NCI-H2196 treated with DMSO at 0.1 percent for 48 hours (cell line): ENCODE measurements around the gene AUH.

Source experiments
- DNase-seq: peaks from one replicate; lab custom pipeline; 2025; ENCODE audit not compliant: unreplicated experiment; lab: John Stamatoyannopoulos, UW

The AUH gene

DNA sequence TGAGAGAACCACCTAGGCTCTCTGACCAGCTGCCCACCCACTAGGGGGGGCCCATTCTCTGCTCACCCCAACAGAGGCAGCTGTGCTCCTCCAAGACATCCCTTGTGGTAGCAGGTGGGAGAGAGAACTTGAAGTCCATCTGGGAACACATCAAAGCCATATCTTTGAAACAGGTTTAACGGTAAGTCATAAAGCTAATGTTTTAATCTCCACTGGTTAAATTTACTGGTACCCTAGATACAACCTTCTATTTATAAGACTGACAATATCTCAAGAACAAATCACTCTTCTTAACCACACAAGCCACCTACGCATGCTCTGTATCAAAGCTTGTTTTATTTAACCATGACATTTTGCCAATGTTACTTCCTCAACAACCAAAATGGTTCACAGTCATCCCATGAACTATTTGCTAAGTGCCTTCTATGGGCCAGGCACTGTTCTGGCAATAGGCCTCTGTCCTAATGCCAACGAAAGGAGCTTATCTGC lies 20.4 kb downstream of the AUH start:
- no peak for DNase-seq

DNA sequence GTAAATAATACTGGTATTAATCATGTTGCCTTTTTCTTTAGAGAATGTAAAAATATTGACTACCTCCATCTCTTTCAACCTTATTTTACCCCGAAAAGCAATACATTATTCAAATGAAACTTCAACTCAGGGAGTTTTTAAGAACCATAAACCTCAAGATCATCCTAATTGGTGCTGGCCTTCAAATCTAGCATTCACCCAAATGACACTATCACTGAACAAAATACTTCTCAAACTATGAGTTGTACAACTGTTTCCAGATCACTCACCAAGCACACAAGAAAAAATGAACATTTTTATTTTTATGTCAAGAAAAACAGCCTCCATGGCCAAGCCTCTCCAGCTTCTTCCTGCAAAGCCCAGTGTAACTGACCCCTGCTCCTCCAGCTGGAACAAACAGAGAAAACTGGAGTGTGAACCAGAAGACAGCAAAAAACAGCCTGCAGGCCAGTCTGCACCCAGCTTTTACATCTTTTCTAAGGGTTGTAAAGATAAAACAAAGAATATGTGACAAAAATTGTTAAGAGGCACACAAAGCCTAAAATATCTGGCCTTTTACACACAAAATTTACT lies 21.2 kb downstream of the AUH start:
- DNase-seq: no peak

DNA sequence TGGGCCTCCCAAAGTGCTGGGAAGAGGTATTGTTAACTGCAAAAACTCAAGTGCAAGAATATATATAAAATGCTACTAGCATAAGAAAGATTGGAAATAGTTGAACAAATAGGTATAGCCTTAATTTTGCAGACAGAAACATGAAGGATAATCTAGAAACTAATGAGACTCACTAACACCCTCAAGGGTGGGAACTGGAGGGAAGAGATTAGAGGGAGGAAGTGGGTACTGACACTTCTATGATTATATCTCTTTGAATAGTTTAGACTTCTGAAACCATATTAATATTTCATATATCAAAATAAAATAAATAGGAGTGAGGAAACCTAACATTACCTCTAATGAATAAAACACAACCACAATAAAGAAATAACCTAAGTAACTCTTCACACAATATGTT lies 23.0 kb downstream of the AUH start:
- DNase-seq: no peak

DNA sequence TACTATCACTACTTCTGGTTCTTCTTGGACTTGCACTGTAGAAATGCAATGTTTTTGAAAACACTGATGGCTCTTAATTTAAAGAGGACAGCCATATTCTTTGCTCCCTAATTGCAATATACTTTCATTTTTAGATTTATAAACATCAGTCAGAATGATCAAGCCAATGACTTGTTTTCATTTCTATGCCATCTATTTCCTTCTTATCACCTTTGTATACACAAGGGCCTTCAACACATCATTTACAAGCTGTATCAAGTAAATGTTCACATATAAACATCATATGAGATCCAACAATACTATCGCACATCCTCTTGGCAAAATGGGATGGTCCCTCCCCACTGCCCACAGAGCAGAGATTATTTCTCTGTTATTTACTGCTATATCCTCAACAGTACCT lies 24.9 kb downstream of the AUH start:
- no peak for DNase-seq

DNA sequence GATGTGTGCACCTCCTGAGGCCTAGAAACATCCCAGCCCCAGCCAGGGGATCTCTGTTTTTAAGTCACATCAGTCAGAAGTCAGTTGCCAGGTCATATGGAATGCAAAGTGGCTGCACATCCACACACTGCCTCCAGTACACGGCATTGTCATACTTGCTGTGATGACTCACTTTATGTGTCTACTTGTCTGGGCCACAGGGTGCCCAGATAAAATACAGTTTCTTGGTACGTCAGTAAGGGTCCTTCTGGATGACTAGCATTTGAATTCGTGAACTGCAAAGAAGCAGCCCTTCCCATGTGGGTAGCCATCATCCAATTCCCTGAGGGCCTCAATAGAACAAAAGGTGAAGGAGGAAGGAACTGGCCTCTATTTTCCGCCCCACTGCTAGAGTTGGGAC lies 27.7 kb downstream of the AUH start:
- no peak for DNase-seq

DNA sequence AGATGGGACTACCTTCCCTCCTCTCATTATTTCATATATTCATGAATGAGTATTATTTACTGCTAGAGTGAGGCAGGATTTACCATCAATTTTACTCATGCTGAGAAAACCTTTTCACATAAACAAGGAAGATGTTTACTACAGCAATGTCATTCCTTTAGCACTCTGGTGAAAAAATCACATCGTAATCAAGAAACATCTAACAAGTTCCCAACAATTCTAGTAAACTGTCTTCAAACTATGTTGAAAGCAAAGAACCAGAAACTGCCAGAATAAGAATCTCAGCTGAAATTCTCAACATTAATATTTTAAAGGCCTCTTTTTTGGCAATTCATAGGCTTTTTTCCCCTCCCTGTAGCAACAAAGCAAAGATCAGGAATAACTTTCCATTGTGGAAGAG lies 28.2 kb downstream of the AUH start:
- no peak for DNase-seq

DNA sequence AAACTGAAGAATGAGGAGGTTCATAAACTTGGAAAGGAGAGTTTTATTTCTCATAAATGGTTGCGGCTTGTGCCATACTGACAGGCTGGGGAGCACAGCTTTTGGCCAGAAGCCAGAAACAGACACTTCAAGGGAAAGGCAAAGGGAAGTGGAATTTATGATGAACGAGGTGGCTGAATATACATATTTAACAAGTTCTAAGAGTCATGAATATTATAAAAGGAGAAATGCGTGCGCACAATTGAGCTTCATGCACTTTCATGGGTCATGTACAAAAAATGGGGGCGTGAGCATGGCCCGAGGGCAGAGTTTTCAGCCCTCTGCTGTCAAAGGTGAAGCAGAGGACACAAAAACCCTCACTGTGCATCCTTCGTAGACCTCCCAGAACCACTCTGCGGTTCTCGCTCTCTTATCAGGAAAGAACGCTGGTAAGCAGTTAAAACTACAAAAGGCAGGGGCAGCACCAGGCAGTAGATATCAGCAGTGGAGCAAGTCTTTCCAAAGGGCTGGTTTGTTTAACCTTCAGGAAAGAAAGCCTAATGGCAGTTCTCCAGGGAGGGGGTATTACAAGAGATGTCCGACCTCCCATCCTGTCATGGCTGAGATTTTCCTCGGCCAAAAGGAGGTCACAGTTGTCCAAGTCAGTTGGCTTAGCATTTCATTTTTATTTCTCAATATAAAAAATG lies 29.0 kb downstream of the AUH start:
- no peak for DNase-seq

DNA sequence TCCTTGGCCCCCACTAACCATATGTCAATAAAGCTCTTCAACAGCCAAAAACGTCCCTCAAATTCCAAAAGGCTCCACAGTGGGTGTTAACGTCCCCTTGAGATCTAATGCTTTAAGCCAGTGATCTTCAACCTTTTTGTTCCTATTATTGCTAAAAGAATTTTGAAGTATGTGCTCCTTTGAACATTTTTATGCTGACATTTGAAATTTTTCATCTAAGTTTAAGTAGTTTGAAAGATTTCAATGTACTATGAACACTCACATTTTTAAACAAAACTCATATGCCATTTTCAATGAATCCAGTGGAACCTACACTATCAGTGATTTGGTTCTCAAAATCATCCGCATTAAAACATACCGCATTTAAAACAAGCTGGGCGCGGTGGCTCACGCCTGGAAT lies 29.9 kb downstream of the AUH start:
- DNase-seq: no peak

DNA sequence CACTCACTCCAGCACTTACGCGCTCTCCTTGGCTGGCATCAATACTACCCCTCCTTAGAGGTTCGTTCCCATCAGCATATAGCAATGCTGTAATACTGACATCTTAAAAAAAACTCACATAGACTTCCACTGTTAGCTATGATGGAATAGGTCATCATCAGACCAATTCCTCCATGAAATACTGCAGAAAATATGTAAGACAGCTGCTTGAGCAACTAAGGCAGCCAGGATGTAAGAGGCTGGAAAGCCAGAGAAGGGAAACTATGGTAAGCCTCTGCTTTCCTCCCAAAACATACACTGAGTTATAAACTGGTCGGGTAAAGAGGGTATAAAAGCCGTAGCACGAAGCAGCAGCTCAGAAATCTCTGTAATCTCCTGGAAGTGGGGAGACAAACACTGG lies 33.5 kb downstream of the AUH start:
- no peak for DNase-seq

DNA sequence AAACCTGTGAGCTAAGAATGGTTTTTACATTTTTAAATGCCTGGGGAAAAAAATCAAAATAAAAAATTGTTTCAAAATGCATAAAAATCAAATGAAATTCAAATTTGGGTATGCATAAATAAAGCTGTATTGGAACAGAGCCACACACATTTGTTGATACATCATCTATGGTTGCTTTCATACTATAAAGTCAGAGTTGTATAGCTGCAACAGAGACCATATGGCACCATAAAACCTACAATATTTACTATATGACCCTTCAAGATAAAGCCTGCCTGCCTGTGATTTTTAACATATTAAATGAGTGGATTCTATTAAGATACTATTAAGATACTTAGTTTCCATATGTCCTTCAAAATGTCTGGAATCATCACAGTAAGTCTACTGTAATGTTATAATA lies 40.0 kb downstream of the AUH start:
- DNase-seq: no peak

DNA sequence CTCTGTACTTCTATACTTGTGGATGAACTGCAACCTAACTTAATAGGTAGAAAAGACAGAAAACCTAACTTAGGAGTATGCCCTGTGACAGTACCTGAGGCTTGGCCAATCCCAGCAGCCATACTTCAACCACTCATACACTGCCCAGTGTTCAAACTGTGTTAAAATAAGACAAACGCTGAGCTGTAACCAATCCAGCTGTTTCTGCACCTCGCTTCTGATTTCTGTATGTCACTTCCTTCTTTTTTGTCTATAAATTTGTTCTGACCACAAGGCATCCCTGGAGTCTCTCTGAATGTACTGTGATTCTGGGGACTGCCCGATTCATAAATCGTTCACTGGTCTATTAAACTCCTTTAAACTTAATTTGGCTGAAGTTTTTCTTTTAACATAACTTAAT lies 41.4 kb downstream of the AUH start:
- DNase-seq: no peak

DNA sequence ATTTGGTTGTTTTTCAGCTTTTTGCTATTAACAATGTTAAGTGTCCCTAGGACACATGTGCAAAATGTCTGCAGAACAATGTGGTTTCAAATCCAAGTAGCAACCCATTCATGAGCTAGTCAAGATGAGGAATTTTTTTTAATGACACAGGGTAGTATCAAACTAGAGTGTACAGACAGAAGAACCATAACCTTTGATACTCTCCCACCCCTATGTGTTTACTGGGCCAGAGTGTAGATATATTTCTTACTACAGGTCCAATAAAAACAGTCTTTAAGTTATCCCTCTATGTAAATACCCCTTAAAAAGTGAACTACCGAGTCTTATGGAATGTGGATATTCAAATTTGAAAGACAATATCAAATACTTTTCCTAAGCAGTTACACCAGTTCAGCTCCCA lies 45.6 kb downstream of the AUH start:
- no peak for DNase-seq

DNA sequence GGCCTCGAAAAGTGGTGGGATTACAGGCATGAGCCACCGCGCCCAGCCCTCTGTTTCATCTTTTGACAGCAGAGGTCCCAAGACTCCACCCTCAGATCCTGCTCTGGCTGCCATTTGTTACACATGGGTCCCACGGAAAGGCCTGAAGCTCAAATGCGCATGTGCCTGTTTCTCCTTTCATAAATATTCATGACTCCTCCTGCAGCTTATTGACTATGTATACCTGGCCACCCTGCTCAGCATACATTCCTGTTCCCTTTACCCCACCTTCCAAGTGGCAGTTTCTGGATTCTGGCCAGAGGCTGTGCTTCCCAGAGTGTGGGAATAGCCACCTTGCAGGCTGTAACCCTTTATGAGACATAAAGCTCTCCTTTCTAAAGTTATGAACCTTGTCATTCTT lies 46.5 kb downstream of the AUH start:
- DNase-seq: no peak

DNA sequence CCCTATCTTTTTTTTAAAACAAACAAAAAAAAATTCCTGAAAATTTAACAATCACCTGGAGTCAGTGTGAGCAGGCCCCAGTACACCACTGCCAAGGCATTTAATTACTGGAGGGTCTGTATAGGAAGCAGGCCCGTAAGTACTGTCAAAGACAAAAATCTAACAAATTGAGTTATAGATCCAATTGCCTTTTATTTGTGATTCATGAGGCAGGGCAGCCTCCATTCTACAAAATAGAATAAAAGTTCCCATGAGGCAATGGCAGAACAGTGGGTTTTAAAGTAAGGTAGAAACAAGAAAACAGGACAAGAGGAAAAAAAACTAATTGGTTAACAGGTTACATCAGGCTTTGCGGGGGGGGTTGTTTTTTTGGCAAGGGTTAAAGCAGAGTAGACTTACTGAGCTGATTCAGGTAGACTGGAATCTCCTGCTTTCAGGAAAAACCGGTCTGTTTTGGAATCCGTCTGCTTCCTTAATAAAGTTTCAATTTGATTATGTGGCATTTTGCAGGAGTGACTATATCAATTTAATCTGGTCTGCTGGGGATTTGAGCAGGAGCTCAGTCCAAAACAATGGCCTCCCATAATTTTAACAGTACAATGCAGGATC lies 48.9 kb downstream of the AUH start:
- DNase-seq: no peak

DNA sequence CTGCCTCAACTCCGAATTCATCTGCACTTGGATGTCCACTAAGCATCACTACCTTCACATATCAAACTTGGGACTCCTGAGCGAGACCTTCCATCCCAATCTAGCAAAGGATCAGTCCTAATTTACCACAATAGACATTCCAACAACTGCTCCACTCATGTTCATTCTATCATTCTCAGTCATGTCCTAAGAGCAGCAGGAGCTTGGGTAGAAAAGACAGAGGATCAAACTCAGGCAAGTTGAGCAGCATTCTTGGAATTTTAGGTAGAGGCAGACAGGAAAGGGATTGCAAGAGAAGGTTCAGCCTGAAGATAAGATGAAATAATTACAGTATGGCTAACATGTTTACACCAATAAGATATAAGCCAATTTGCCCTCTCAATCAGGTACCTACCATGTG lies 51.7 kb downstream of the AUH start:
- DNase-seq: no peak

DNA sequence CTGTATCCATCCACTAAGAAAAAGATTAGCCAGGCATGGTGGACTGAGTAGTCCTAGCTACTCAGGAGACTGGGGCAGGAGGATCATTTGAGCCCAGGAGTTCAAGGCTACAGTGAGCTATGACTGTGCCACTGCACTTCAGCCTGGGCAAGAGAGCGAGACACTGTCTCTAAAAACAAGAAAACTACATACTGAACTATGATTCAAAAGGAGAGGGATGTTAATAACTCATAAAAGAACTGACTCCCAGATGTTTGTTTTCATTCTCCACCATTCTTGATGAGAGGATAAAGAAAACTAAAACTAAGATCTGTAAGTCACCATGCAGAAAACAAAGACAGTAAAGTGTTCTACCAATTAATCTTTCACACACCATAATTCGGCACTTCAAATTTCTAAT lies 53.5 kb downstream of the AUH start:
- no peak for DNase-seq

DNA sequence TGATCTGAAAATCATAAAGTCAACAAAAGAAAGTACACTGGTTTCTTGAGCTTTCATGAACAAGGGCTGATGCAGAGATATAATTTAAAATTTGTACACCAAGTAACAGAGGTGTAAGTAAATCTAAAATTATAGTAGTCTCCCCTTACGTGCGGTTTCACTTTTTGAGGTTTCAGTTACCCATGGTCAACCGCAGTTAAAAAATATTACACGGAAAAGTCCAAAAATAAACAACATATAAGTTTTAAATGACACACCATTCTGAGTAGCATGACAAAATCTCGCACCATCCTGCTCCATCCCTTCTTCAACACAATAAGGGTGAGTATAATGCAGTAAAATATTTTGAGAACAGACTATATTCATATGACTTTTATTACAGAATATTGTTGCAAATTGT lies 54.4 kb downstream of the AUH start:
- no peak for DNase-seq

DNA sequence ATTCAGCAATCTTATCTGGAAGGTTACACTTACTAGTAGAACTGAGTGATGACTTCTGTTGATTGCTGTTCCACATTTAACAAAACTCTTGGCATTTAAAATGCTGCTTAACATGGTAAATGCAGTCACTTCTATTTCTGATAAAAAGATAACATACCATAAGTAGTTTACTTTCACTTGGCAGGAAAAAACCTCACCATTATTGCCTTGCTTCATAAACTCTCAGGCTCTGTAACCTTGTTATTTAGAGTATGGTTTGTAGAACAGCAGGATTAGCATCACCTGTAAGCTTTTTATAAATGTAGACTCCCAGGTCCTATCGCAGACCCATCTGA lies 55.5 kb downstream of the AUH start:
- DNase-seq: no peak

DNA sequence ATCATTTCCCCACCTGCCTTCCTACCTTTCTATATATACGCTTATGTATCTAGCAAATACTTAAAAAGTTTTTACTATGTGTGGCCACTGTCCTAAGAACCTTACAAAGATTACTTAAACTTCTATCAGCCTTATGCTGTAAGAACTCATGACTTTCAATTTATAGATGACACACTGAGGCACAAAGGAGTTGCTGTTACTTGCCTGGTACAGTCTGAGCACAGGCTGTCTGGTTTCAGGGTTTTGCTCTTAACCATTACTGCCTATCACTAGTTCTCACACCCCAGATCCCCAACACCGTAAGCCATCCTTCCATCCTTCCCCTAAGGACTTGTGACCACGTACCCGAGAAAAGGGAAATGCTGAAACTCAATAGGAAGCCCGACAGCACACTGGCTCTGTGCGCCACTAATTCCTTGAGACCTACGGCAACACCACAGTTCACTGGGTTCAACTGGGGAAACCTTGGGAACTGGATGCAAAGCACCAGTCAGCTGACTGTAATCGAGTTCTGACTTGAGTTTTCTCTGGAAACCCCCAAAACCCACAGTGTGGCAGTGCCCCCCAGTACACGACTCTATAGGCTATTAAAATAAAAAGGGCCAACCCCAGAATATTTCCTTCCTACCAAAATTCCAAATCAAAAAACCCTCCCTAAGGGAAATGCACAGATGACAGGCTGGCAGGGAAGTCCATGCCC lies 56.0 kb downstream of the AUH start:
- no peak for DNase-seq

DNA sequence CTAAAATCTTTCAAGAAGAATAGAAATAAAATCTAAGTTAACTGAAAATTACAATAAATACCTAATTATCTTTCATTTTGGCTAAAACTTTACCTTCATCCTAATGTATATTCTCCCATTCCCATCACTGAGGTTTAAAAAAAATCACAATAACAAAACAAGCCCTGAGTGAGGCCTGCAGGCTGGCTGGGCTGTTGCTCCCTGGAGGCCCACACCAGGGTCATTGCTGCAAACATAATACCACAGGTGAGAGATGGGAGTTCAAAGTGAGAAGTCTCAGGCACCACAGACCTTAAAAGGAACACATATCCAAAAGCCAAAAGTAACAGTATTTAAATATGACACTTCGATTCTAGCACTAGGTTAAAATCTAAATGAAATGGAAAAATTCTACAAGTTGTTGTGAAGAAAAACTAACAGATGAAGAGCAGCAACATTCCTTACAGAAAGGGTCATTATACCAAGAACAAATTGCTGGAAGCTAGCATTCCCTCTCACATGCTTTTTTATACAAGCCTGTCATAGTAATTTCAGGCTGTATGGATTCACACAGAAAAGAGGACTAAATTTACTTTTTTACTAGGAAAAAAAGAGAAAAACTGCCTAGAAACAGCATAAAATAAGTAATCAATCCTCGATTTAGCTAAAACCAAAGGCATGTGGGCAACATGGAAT lies 57.8 kb downstream of the AUH start:
- no peak for DNase-seq

DNA sequence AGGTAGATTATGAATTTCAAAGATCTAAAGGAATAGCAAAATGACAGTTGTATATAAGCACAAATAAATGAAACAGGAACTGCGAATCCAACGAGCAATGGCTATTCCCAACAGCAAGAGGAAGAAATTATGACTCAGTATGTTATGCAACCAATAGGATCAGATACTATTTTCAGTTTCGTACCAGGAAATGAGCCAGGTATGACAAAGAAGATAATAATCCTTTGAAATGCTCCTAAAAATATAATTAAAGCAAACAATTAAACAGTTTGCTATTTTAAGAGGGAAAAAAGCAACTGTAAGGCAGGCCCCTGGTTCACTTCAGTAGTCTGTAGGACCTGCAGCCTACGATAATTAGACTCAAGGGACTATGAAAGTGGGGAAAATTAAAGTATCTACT lies 58.9 kb downstream of the AUH start:
- DNase-seq: no peak

DNA sequence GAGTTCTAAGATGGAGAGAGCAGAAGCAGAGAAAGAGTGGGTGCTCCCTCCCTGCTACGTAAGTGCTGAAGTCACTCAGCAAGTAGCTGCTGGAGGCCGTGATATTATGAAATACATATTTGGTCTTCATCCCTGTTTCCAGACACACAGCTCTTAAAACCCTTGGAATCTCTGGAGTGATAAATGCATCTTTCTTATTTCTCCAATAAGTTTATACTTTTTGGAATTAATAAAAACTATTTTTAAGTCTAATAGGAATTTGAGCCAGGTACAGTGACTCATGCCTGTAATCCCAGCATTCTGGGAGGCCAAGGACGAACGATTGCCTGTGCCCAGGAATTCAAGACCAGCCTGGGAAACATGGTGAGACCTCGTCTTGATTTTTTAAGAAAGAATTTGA lies 60.6 kb downstream of the AUH start:
- DNase-seq: no peak
